ENCODE results near the gene MCFD2. TPM values are rescaled to one million over a fixed set of nuclear protein-coding genes. Genes with fewer than 3 reads are reported as not detected.

The MCFD2 gene
- total and polyA plus RNA-seq, 12 donors, result 29.6 to 695 (median 304) TPM

- DNase-seq, result no peak
- Histone ChIP-seq H3K4me3 (no peak overlapping the region), H3K27ac (no peak overlapping the region), H3K4me1 (replicated peaks in 1 of 2) (peaks cover 0 to 13% of the 10 kb centered on the region in 2 donors), H3K27me3 (no peaks in the 10 kb centered on the region), H3K9me3 (replicated peaks in 1 of 3) (no peaks in the 10 kb centered on the region), H3K36me3 (replicated peaks in 1 of 2) (no peaks in the 10 kb centered on the region)
- WGBS, 4 donors, result 81 to 94% (median 87%) methylated on average over 7 of the region's 7 CpGs
- intact Hi-C loops (cut with DNase I), result no loop called here
- TF ChIP-seq POLR2A (IDR thresholded peaks at IDR 0.05) (no peak), CTCF (IDR thresholded peaks at IDR 0.05) (no peak)
Observed at GRCh38 chr2:46865181-46865970, 50.2 kb downstream of the MCFD2 start.

DNA sequence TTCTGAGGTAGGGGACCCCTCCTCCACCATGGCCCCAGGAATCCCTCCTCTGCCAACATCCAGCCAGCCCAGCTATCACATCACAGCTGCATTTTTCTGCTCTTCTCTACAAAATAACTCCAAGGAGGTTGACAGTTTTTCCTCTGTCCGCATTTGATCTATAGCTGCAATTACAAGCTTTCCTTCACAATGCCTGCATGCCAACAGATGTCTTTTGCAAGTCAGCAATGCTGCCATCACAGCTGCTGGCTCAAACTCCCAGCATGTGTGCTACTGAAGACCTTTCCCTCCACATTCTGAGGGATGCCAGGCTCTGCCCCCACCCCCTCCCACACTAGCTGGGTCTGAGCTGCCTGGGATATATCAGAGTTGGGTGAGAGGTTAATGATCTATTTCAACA is 51.7 kb downstream of the MCFD2 start:
- TF ChIP-seq POLR2A (IDR thresholded peaks at IDR 0.05) (no peak), CTCF (IDR thresholded peaks at IDR 0.05) (no peak)
- Histone ChIP-seq H3K4me3 (no peak overlapping the region), H3K27me3 (no peaks in the 10 kb centered on the region), H3K27ac (peak overlapping the region in 1 of 5 donors; percentile 1), H3K9me3 (replicated peaks in 1 of 3) (no peaks in the 10 kb centered on the region), H3K4me1 (replicated peaks in 1 of 2) (peaks cover 0 to 13% of the 10 kb centered on the region in 2 donors), H3K36me3 (replicated peaks in 1 of 2) (no peaks in the 10 kb centered on the region)
- DNase-seq, result no peak
- WGBS, 4 donors, result 80 to 100% (median 85%) methylated on average over 1 of the region's 1 CpG
- intact Hi-C loops (cut with DNase I), result no loop called here

DNA sequence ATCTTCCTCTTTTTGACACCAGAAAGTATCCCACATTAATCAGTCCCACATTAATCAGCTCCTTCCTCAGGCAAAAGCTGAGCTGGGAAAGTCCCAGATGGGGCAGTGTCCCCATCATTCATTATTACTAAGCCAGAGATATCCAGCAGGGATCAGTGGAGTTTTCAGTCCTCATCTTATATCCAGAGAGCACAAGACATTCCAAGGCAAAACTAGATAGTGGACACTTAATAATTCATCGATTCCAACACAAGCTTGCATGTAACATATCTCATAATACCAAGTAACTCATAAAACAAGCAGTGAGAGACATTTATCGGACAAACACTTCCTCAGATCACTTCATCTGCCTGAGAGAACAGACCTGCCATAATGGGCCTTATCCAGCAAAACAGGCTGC is 53.1 kb downstream of the MCFD2 start:
- no peaks in the 10 kb centered on the region for H3K9me3 ChIP-seq (replicated peaks in 1 of 3)
- no peak overlapping the region for H3K4me3 ChIP-seq
- DNase-seq, result no peak
- TF ChIP-seq CTCF (IDR thresholded peaks at IDR 0.05), result no peak
- no peak for TF ChIP-seq POLR2A (IDR thresholded peaks at IDR 0.05)
- no peaks in the 10 kb centered on the region for H3K27me3 ChIP-seq
- peak overlapping the region in 2 of 5 donors; percentile 23 to 36 for H3K27ac ChIP-seq
- 74 to 89% (median 83%) methylated on average over 2 of the region's 2 CpGs for WGBS, 4 donors
- intact Hi-C loops (cut with DNase I), result no loop called here
- peaks cover 0 to 13% of the 10 kb centered on the region in 2 donors for H3K4me1 ChIP-seq (replicated peaks in 1 of 2)
- no peaks in the 10 kb centered on the region for H3K36me3 ChIP-seq (replicated peaks in 1 of 2)

DNA sequence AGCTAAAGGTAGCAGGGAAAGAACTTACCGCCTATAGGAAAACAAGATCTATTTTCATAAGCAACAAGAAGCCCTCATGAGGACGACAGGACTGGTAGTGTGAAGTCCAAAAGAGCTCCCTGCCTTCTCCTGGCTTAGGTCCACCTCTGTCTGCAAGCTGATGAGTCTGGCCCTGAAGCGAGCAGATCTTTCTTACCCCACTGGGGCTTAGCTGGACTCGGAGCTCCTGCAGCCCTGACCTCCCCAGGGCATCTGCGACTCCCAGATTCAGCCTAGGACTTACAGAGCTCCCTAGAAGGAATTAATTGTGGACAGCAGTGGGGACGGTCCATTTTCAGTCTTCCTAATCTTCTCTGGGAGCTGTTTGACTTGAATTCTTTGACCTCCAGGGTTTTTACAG is 53.7 kb downstream of the MCFD2 start:
- peaks cover 0 to 13% of the 10 kb centered on the region in 2 donors for H3K4me1 ChIP-seq (replicated peaks in 1 of 2)
- no peak for TF ChIP-seq CTCF (IDR thresholded peaks at IDR 0.05)
- no peak for TF ChIP-seq POLR2A (IDR thresholded peaks at IDR 0.05)
- DNase-seq, result peak in 2 of 7 donors; percentile 34 to 59
- H3K9me3 ChIP-seq (replicated peaks in 1 of 3), result no peaks in the 10 kb centered on the region
- intact Hi-C loops (cut with DNase I), result no loop called here
- H3K4me3 ChIP-seq, result no peak overlapping the region
- no peaks in the 10 kb centered on the region for H3K27me3 ChIP-seq
- no peaks in the 10 kb centered on the region for H3K36me3 ChIP-seq (replicated peaks in 1 of 2)
- H3K27ac ChIP-seq, result peak overlapping the region in 2 of 5 donors; percentile 23 to 36
- 57 to 72% (median 60%) methylated on average over 6 of the region's 6 CpGs for WGBS, 4 donors

All from adrenal gland (tissue), 12 donors.